GM23338 (cell line): Measurements from ENCODE around the gene NTM. TPM values are rescaled to one million over a fixed set of nuclear protein-coding genes. Genes with fewer than 3 reads are reported as not detected.

Source experiments
- ATAC-seq: fragments of 200-7000 bp; cut with Tn5 transposase; 3 replicates; pipeline ENCODE4 v1.9.1; 2020
- DNase-seq: peaks from one replicate; pipeline ENCODE4 v3.0.0-alpha.2; 2015; ENCODE audit warnings: low spot score
- H2AFZ ChIP-seq: fragments of 200-600 bp; sonication (generic); 2 replicates; pipeline ENCODE4 v1.8.0; 2016; ENCODE audit warnings: antibody characterized with exemption, mild to moderate bottlenecking, moderate library complexity
- H3F3A ChIP-seq: fragments of 200-600 bp; sonication (generic); replicated peaks from 2 replicates; pipeline ENCODE4 v1.8.0; 2017; ENCODE audit warnings: antibody characterized with exemption, mixed run types, low read depth
- H3K27ac ChIP-seq: fragments of 200-600 bp; sonication (generic); 2 replicates; pipeline ENCODE4 v1.6.1; 2016; ENCODE audit warnings: low read depth
- H3K27me3 ChIP-seq: fragments of 200-600 bp; sonication (generic); 2 replicates; pipeline ENCODE4 v1.8.0; 2016; ENCODE audit warnings: mild to moderate bottlenecking, mixed run types, moderate library complexity; ENCODE audit not compliant: insufficient read depth
- H3K36me3 ChIP-seq: fragments of 200-600 bp; sonication (generic); 2 replicates; pipeline ENCODE4 v1.8.0; 2016; ENCODE audit warnings: mild to moderate bottlenecking; ENCODE audit not compliant: insufficient read depth
- H3K4me1 ChIP-seq: fragments of 200-600 bp; sonication (generic); 2 replicates; pipeline ENCODE4 v1.8.0; 2016; ENCODE audit warnings: mild to moderate bottlenecking, moderate library complexity; ENCODE audit not compliant: insufficient read depth
- H3K4me2 ChIP-seq: fragments of 200-600 bp; sonication (generic); 2 replicates; pipeline ENCODE4 v1.7.1; 2017; ENCODE audit warnings: mixed run types
- H3K4me3 ChIP-seq: fragments of 200-600 bp; sonication (generic); 2 replicates; pipeline ENCODE4 v1.6.1; 2016; ENCODE audit warnings: mixed run types
- H3K79me2 ChIP-seq: fragments of 200-600 bp; sonication (generic); replicated peaks from 2 replicates; pipeline ENCODE4 v1.8.0; 2017; ENCODE audit warnings: mild to moderate bottlenecking; ENCODE audit not compliant: insufficient read depth
- H3K9me2 ChIP-seq: fragments of 200-600 bp; sonication (generic); 2 replicates; pipeline ENCODE4 v1.8.0; 2017; ENCODE audit not compliant: insufficient read depth
- H4K20me1 ChIP-seq: fragments of 200-600 bp; sonication (generic); replicated peaks from 2 replicates; pipeline ENCODE4 v1.8.0; 2017; ENCODE audit warnings: mild to moderate bottlenecking; ENCODE audit not compliant: insufficient read depth
- H3K27ac Mint-ChIP-seq: 2 replicates; pipeline ENCODE4 v1.8.0; 2020; ENCODE audit warnings: inconsistent platforms, mild to moderate bottlenecking, moderate library complexity, mixed read lengths
- H3K27me3 Mint-ChIP-seq: 3 replicates; pipeline ENCODE4 v1.8.0; 2022; ENCODE audit warnings: low read depth, mild to moderate bottlenecking, moderate library complexity, mixed read lengths, inconsistent platforms; ENCODE audit not compliant: insufficient read depth, poor library complexity
- H3K36me3 Mint-ChIP-seq: 3 replicates; pipeline ENCODE4 v1.8.0; 2021; ENCODE audit warnings: low read depth, mild to moderate bottlenecking, inconsistent platforms, moderate library complexity, mixed read lengths
- H3K4me1 Mint-ChIP-seq: 3 replicates; pipeline ENCODE4 v1.8.0; 2020; ENCODE audit warnings: mild to moderate bottlenecking, inconsistent platforms, mixed read lengths
- H3K4me3 Mint-ChIP-seq: 3 replicates; pipeline ENCODE4 v1.8.0; 2021; ENCODE audit warnings: moderate library complexity, mild to moderate bottlenecking, inconsistent platforms, mixed read lengths
- H3K9me3 Mint-ChIP-seq: 3 replicates; pipeline ENCODE4 v1.8.0; 2020; ENCODE audit warnings: moderate library complexity, mild to moderate bottlenecking, inconsistent platforms, mixed read lengths
- CREB1 ChIP-seq: fragments of 250-450 bp; sonication (Bioruptor Pico); IDR thresholded peaks from 2 replicates; pipeline ENCODE4 v1.5.0; 2020; ENCODE audit warnings: low read depth, mild to moderate bottlenecking, moderate library complexity
- EZH2 ChIP-seq: fragments of 200-600 bp; sonication (generic); IDR thresholded peaks from one replicate; pipeline ENCODE4 v1.8.0; 2017; ENCODE audit warnings: antibody characterized with exemption, mild to moderate bottlenecking, low read depth; ENCODE audit not compliant: unreplicated experiment
- EZH2phosphoT487 ChIP-seq: fragments of 200-600 bp; sonication (generic); IDR thresholded peaks from one replicate; pipeline ENCODE4 v1.8.1; 2018; ENCODE audit warnings: antibody characterized with exemption; ENCODE audit not compliant: unreplicated experiment
- JUNB ChIP-seq: IDR thresholded peaks from one replicate; pipeline ENCODE4 v1.6.1; 2016; ENCODE audit warnings: antibody characterized with exemption; ENCODE audit not compliant: unreplicated experiment
- NANOG ChIP-seq: IDR thresholded peaks from 2 replicates; pipeline ENCODE4 v1.6.1; 2016; ENCODE audit warnings: antibody characterized with exemption, borderline replicate concordance
- POLR2AphosphoS5 ChIP-seq: IDR thresholded peaks from 2 replicates; pipeline ENCODE4 v1.6.1; 2016; ENCODE audit warnings: antibody characterized with exemption, low read depth
- STAT1 ChIP-seq: IDR thresholded peaks from one replicate; pipeline ENCODE4 v1.6.1; 2016; ENCODE audit warnings: antibody characterized with exemption; ENCODE audit not compliant: unreplicated experiment
- ZNF114 ChIP-seq: fragments of 250-450 bp; sonication (Bioruptor Pico); IDR thresholded peaks from 2 replicates; pipeline ENCODE4 v1.5.0; 2020; ENCODE audit warnings: mild to moderate bottlenecking, moderate library complexity
- polyA plus RNA-seq: library from polyadenylated mRNA; unstranded; fragments of >200 nt; fragmentation: Nextera tagmentation; extraction: Ambion mirVana; gene quantifications from 2 replicates; pipeline ENCODE4 v1.2.1, GENCODE V29; 2016
- total RNA-seq: library from RNA; depleted of rRNA; stranded (reverse); fragments of >200 nt; shearing (Covaris generic); gene quantifications from 2 replicates; pipeline ENCODE4 v1.2.3, GENCODE V29; 2014
- TF ChIP-seq, protein P1 (sequence below): IDR thresholded peaks from one replicate; pipeline ENCODE4 v1.6.1; 2018; ENCODE audit warnings: antibody characterized with exemption; ENCODE audit not compliant: unreplicated experiment
- TF ChIP-seq, protein P2 (sequence below): IDR thresholded peaks from 2 replicates; pipeline ENCODE4 v1.6.1; 2016; ENCODE audit warnings: antibody characterized with exemption
- TF ChIP-seq, protein P3 (sequence below), 2 experiments: fragments of 200-600 bp in 1 of 2; sonication (generic) in 1 of 2; conservative IDR thresholded peaks; 2 replicates each; pipeline versions ENCODE4 v1.5.1 to v1.6.1; 2016 to 2017; ENCODE audit warnings: antibody characterized with exemption in 2 of 2, low read depth in 2 of 2, mild to moderate bottlenecking in 2 of 2, moderate library complexity in 1 of 2

Gene NTM
- total and polyA plus RNA-seq, 2 experiments from 2014 or later: 10.6 to 14.6 TPM

DNA sequence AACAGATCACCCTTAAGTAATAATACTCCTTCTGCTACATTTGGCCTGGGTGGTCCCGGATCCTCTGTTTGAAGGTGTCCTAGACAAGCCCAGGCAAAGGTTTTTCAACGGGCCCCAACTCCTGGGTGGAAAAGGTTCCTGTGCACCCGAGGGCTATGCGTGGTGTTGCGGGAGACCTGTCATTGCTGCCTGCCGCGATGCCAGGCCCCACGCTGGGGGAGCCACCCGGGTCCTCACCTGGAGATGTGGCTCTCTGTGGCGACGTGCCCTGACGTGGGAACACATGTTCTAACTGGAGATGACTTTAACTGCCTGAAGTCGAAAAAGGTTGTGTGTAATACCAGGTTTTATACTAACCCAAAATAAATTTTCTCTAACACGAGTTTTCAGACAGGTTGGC lies 467.1 kb downstream of the NTM start:
- H4K20me1 ChIP-seq: no peaks in the 10 kb centered on the region
- peaks cover 5% of the 10 kb centered on the region; the same call in 1 of the 2 replicates for H3K4me1 ChIP-seq
- peaks cover 11% of the 10 kb centered on the region for H3K4me1 Mint-ChIP-seq
- H3F3A ChIP-seq: no peaks in the 10 kb centered on the region
- no peaks in the 10 kb centered on the region for H3K36me3 Mint-ChIP-seq
- H2AFZ ChIP-seq: no peak overlapping the region
- no peaks in the 10 kb centered on the region for H3K9me2 ChIP-seq
- ATAC-seq: no peak
- TF ChIP-seq, protein P1, sequence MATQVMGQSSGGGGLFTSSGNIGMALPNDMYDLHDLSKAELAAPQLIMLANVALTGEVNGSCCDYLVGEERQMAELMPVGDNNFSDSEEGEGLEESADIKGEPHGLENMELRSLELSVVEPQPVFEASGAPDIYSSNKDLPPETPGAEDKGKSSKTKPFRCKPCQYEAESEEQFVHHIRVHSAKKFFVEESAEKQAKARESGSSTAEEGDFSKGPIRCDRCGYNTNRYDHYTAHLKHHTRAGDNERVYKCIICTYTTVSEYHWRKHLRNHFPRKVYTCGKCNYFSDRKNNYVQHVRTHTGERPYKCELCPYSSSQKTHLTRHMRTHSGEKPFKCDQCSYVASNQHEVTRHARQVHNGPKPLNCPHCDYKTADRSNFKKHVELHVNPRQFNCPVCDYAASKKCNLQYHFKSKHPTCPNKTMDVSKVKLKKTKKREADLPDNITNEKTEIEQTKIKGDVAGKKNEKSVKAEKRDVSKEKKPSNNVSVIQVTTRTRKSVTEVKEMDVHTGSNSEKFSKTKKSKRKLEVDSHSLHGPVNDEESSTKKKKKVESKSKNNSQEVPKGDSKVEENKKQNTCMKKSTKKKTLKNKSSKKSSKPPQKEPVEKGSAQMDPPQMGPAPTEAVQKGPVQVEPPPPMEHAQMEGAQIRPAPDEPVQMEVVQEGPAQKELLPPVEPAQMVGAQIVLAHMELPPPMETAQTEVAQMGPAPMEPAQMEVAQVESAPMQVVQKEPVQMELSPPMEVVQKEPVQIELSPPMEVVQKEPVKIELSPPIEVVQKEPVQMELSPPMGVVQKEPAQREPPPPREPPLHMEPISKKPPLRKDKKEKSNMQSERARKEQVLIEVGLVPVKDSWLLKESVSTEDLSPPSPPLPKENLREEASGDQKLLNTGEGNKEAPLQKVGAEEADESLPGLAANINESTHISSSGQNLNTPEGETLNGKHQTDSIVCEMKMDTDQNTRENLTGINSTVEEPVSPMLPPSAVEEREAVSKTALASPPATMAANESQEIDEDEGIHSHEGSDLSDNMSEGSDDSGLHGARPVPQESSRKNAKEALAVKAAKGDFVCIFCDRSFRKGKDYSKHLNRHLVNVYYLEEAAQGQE: no peak
- TF ChIP-seq EZH2: no peak
- no peak for TF ChIP-seq JUNB
- no peak for TF ChIP-seq EZH2phosphoT487
- TF ChIP-seq, protein P2, sequence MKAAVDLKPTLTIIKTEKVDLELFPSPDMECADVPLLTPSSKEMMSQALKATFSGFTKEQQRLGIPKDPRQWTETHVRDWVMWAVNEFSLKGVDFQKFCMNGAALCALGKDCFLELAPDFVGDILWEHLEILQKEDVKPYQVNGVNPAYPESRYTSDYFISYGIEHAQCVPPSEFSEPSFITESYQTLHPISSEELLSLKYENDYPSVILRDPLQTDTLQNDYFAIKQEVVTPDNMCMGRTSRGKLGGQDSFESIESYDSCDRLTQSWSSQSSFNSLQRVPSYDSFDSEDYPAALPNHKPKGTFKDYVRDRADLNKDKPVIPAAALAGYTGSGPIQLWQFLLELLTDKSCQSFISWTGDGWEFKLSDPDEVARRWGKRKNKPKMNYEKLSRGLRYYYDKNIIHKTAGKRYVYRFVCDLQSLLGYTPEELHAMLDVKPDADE: no peak
- TF ChIP-seq NANOG: no peak
- no peak for TF ChIP-seq STAT1
- TF ChIP-seq CREB1 (CRISPR knock-in tag): no peak
- TF ChIP-seq ZNF114 (CRISPR knock-in tag): no peak
- TF ChIP-seq POLR2AphosphoS5: no peak
- TF ChIP-seq, protein P3, sequence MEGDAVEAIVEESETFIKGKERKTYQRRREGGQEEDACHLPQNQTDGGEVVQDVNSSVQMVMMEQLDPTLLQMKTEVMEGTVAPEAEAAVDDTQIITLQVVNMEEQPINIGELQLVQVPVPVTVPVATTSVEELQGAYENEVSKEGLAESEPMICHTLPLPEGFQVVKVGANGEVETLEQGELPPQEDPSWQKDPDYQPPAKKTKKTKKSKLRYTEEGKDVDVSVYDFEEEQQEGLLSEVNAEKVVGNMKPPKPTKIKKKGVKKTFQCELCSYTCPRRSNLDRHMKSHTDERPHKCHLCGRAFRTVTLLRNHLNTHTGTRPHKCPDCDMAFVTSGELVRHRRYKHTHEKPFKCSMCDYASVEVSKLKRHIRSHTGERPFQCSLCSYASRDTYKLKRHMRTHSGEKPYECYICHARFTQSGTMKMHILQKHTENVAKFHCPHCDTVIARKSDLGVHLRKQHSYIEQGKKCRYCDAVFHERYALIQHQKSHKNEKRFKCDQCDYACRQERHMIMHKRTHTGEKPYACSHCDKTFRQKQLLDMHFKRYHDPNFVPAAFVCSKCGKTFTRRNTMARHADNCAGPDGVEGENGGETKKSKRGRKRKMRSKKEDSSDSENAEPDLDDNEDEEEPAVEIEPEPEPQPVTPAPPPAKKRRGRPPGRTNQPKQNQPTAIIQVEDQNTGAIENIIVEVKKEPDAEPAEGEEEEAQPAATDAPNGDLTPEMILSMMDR (conservative IDR thresholded peaks at IDR 0.05; ENCODE audit: low read depth in 2 of 2): no peak
- no peaks in the 10 kb centered on the region for H3K36me3 ChIP-seq
- H3K27me3 Mint-ChIP-seq: peaks cover 4% of the 10 kb centered on the region
- H3K27me3 ChIP-seq: no peaks in the 10 kb centered on the region
- no peak overlapping the region for H3K4me3 Mint-ChIP-seq
- H3K4me2 ChIP-seq: no peak overlapping the region
- H3K4me3 ChIP-seq: no peak overlapping the region
- no peak overlapping the region for H3K27ac Mint-ChIP-seq
- DNase-seq: no peak
- no peak overlapping the region for H3K27ac ChIP-seq
- H3K79me2 ChIP-seq: no peaks in the 10 kb centered on the region
- no peaks in the 10 kb centered on the region for H3K9me3 Mint-ChIP-seq

DNA sequence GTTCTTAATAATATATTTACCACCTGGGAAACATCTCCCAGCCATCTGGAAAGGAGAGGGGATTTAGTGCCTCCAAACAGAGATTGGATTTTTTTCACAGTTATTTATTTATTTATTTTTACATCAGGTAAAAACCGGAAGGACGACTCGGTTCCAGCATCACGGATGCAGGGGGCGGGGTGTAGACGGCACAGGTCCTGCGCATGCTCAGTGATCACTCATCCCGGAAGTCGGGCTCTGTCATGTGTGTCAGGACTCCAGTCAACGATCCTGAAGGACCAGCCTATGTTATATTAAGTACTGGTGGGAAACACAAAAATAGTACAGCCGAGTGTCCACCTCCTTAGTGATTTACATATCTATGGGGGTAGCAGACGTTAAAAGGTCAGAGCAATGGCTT lies 467.6 kb downstream of the NTM start:
- no peak overlapping the region for H3K27ac ChIP-seq
- H3K9me2 ChIP-seq: no peaks in the 10 kb centered on the region
- no peak overlapping the region for H2AFZ ChIP-seq
- no peak for ATAC-seq
- Mint-ChIP-seq H3K36me3 (no peaks in the 10 kb centered on the region), H3K4me1 (peaks cover 11% of the 10 kb centered on the region), H3K9me3 (no peaks in the 10 kb centered on the region), H3K27me3 (peaks cover 4% of the 10 kb centered on the region), H3K4me3 (no peak overlapping the region), H3K27ac (no peak overlapping the region)
- DNase-seq: no peak
- H4K20me1 ChIP-seq: no peaks in the 10 kb centered on the region
- H3K27me3 ChIP-seq: no peaks in the 10 kb centered on the region
- peaks cover 5% of the 10 kb centered on the region; the same call in 1 of the 2 replicates for H3K4me1 ChIP-seq
- H3K4me2 ChIP-seq: no peak overlapping the region
- no peak overlapping the region for H3K4me3 ChIP-seq
- no peaks in the 10 kb centered on the region for H3K36me3 ChIP-seq
- H3F3A ChIP-seq: no peaks in the 10 kb centered on the region
- H3K79me2 ChIP-seq: no peaks in the 10 kb centered on the region
- TF ChIP-seq ZNF114 (CRISPR knock-in tag) (no peak), EZH2 (no peak)
